Spleen (tissue), 7 donors: Measurements from ENCODE around the gene CROT.

ENCODE experiments used
- CTCF ChIP-seq, 11 experiments: fragments of 200-600 bp in 7 of 11; fragments of 450-650 bp in 4 of 11; sonication (generic) in 4 of 11; IDR thresholded peaks in 8 of 11; conservative IDR thresholded peaks in 3 of 11; 1 replicate in 7 of 11; 2 replicates in 4 of 11; pipeline versions ENCODE4 v1.4.0 to v1.8.0; 2016 to 2021; ENCODE audit warnings: antibody characterized with exemption in 11 of 11, inconsistent platforms in 4 of 11, mild to moderate bottlenecking in 1 of 11
- POLR2A ChIP-seq, 3 donors: fragments of 450-650 bp; IDR thresholded peaks; one replicate each; pipeline ENCODE4 v1.5.1; 2017; ENCODE audit warnings: antibody characterized with exemption in 3 of 3, mild to moderate bottlenecking in 1 of 3
- POLR2AphosphoS5 ChIP-seq, 3 donors: sonication (generic); formaldehyde crosslinking; IDR thresholded peaks; one replicate each; pipeline ENCODE4 v1.5.1; 2017; ENCODE audit warnings: antibody characterized with exemption in 3 of 3
- donor health status: DM: no; HTN: no; CAD: no; lungs with moderate emphysema.
- donor health status: DM: no; HTN: no; CAD: no.
- donor health status: DM: no; HTN: no; CAD: no.

- no peak for TF ChIP-seq CTCF (IDR thresholded peaks at IDR 0.05 in 8 of 11, conservative IDR thresholded peaks at IDR 0.05 in 3 of 11)
- no peak for TF ChIP-seq POLR2AphosphoS5 (IDR thresholded peaks at IDR 0.05)
- no peak for TF ChIP-seq POLR2A (IDR thresholded peaks at IDR 0.05)
These were observed 17.9 kb downstream of the CROT start for GRCh38 chr7:87363342-87363741.
